ENCODE measurements around the gene CA10. TPM values are rescaled to one million over a fixed set of nuclear protein-coding genes. Genes with fewer than 3 reads are reported as not detected.

The CA10 gene
- total RNA-seq, 1 donor from 2014 or later, result not detected

DNA sequence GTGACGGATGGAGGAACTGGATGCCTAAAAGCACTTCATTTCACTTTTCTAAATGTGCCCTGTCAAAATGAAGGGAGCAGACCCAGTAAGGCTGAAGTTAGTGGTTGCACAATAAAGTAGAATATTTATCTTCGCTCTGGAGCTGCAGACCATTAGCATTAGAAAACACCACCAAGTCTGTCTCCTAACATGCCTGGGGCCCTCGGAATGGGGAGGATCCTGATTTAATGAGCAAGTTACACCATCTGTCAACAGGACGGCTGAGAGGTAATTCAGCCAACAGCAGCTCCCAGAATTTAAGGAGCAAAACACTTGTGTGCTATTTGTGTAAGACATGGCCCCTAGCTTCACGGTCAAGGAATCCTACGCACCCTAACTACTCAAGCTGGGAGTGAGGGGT, 22.3 kb downstream of the CA10 start:
- no peaks in the 10 kb centered on the region for H3K36me3 Mint-ChIP-seq (ENCODE audit: low read depth)
- H3K9me3 Mint-ChIP-seq (ENCODE audit: low read depth), result no peaks in the 10 kb centered on the region
- no peak overlapping the region for H3K27ac Mint-ChIP-seq (ENCODE audit: unreplicated experiment)
- TF ChIP-seq, protein P1, sequence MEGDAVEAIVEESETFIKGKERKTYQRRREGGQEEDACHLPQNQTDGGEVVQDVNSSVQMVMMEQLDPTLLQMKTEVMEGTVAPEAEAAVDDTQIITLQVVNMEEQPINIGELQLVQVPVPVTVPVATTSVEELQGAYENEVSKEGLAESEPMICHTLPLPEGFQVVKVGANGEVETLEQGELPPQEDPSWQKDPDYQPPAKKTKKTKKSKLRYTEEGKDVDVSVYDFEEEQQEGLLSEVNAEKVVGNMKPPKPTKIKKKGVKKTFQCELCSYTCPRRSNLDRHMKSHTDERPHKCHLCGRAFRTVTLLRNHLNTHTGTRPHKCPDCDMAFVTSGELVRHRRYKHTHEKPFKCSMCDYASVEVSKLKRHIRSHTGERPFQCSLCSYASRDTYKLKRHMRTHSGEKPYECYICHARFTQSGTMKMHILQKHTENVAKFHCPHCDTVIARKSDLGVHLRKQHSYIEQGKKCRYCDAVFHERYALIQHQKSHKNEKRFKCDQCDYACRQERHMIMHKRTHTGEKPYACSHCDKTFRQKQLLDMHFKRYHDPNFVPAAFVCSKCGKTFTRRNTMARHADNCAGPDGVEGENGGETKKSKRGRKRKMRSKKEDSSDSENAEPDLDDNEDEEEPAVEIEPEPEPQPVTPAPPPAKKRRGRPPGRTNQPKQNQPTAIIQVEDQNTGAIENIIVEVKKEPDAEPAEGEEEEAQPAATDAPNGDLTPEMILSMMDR (IDR thresholded peaks at IDR 0.05), result no peak
- no peak overlapping the region for H3K4me3 Mint-ChIP-seq (ENCODE audit: unreplicated experiment)
- no peaks in the 10 kb centered on the region for H3K4me1 Mint-ChIP-seq (ENCODE audit: low read depth)
- H3K27me3 Mint-ChIP-seq (ENCODE audit: low read depth), result peaks cover 10% of the 10 kb centered on the region
- no peak for DNase-seq (ENCODE audit: low spot score)

DNA sequence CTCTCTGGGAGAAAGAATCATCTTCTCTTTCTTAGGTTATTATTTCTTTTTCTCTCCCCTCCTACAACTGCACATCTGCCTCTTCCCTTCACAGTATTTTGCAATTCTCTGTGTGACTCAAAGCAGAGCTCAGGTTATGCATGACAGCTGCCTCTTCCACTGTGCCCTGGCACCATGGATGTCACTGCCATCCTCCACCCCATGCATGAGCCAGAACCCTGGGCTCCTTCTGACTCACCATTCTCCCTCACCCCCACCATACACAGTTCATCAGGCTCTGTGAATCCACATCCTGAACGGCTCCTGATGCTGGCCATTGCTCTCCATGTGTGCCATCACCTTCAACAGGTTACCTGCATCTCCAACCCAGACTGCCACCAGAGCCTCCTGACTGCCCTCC, 23.9 kb downstream of the CA10 start:
- DNase-seq (ENCODE audit: low spot score), result no peak
- no peak overlapping the region for H3K27ac Mint-ChIP-seq (ENCODE audit: unreplicated experiment)
- H3K4me1 Mint-ChIP-seq (ENCODE audit: low read depth), result no peaks in the 10 kb centered on the region
- H3K4me3 Mint-ChIP-seq (ENCODE audit: unreplicated experiment), result no peak overlapping the region
- peaks cover 8% of the 10 kb centered on the region for H3K27me3 Mint-ChIP-seq (ENCODE audit: low read depth)
- TF ChIP-seq, protein P1 (IDR thresholded peaks at IDR 0.05), result no peak
- no peaks in the 10 kb centered on the region for H3K9me3 Mint-ChIP-seq (ENCODE audit: low read depth)
- no peaks in the 10 kb centered on the region for H3K36me3 Mint-ChIP-seq (ENCODE audit: low read depth)

DNA sequence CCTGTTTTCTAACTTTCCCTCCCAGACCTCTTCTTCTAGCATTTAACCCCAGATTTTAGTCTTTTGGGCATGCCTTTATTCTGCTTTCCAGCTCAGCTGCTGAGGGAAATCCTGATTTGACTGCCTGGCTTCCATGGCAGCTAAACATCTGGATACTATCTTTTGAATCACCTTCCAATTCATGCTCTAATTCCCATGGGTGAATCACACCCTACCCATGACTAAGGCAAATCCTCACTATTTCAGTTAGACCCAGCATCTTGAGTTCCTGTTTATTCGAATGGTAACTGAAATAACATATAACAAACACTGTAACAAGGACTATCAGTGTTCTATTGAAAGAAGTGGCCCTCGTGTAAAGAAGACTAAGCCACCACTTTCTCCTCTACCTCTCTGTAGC, 29.8 kb downstream of the CA10 start:
- Mint-ChIP-seq H3K9me3 (ENCODE audit: low read depth) (no peaks in the 10 kb centered on the region), H3K4me1 (ENCODE audit: low read depth) (no peaks in the 10 kb centered on the region), H3K4me3 (ENCODE audit: unreplicated experiment) (no peak overlapping the region), H3K27ac (ENCODE audit: unreplicated experiment) (no peak overlapping the region), H3K27me3 (ENCODE audit: low read depth) (peaks cover 9% of the 10 kb centered on the region), H3K36me3 (ENCODE audit: low read depth) (no peaks in the 10 kb centered on the region)
- DNase-seq (ENCODE audit: low spot score), result no peak
- TF ChIP-seq, protein P1 (IDR thresholded peaks at IDR 0.05), result no peak

DNA sequence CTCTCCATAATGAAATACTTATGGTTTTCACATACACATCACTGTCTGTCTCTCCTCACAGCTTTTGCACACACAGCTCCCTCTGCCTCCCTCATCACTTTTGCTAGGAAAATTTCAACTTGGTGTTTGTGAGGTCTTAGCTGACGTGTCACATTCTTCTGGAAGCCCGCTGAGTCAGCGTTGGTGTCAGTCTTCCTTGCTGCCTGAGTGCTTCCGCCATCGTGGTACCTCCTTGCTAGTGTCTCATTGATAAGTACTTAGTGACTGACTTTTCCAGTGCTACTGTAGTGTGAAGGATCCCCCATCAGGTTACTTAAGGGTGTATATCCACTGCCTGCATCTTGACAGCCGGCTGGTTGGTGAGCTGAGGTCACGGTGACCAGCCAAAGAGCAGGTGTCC, 33.5 kb downstream of the CA10 start:
- Mint-ChIP-seq H3K36me3 (ENCODE audit: low read depth) (no peaks in the 10 kb centered on the region), H3K27me3 (ENCODE audit: low read depth) (peaks cover 16% of the 10 kb centered on the region), H3K9me3 (ENCODE audit: low read depth) (no peaks in the 10 kb centered on the region), H3K27ac (ENCODE audit: unreplicated experiment) (no peak overlapping the region), H3K4me1 (ENCODE audit: low read depth) (no peaks in the 10 kb centered on the region), H3K4me3 (ENCODE audit: unreplicated experiment) (no peak overlapping the region)
- TF ChIP-seq, protein P1 (IDR thresholded peaks at IDR 0.05), result no peak
- no peak for DNase-seq (ENCODE audit: low spot score)

- no peaks in the 10 kb centered on the region for H3K36me3 Mint-ChIP-seq (ENCODE audit: low read depth)
- H3K27me3 Mint-ChIP-seq (ENCODE audit: low read depth), result peaks cover 16% of the 10 kb centered on the region
- no peak for DNase-seq (ENCODE audit: low spot score)
- no peaks in the 10 kb centered on the region for H3K9me3 Mint-ChIP-seq (ENCODE audit: low read depth)
- no peak overlapping the region for H3K4me3 Mint-ChIP-seq (ENCODE audit: unreplicated experiment)
- H3K4me1 Mint-ChIP-seq (ENCODE audit: low read depth), result no peaks in the 10 kb centered on the region
- TF ChIP-seq, protein P1 (IDR thresholded peaks at IDR 0.05), result no peak
- no peak overlapping the region for H3K27ac Mint-ChIP-seq (ENCODE audit: unreplicated experiment)
Observed at GRCh38 chr17:52124561-52124960, 34.0 kb downstream of the CA10 start.

Measured in chondrocyte (in vitro differentiated cells).